ENCODE measurements around the gene DCTN3. TPM values are rescaled to one million over a fixed set of nuclear protein-coding genes. Genes with fewer than 3 reads are reported as not detected.

DCTN3 gene
- total and polyA plus RNA-seq, 9 of the 15 experiments (the other 6 are each of a cell fraction or from before 2014, with no cell fraction given), result 11.0 to 51.0 (median 41.9) TPM

- TF ChIP-seq CLOCK (CRISPR knock-in tag; IDR thresholded peaks at IDR 0.05; ENCODE audit: borderline replicate concordance) (no peak), CUX1 (CRISPR knock-in tag; IDR thresholded peaks at IDR 0.05) (no peak), REST (IDR thresholded peaks at IDR 0.05; ENCODE audit: borderline replicate concordance) (0 out of 2 replicates have a peak, but pooled peaks have one; percentile 2), REST (CRISPR knock-in tag; IDR thresholded peaks at IDR 0.05; ENCODE audit: low read depth) (no peak), ZBTB9 (CRISPR knock-in tag; IDR thresholded peaks at IDR 0.05) (no peak; the same call in 1 of the 2 replicates), MAZ (CRISPR knock-in tag; conservative IDR thresholded peaks at IDR 0.05 in 1 of 2, IDR thresholded peaks at IDR 0.05 in 1 of 2) (peak; percentile 88 to 90)
Measured at GRCh38 chr9:34651876-34652601, 31.7 kb upstream of the DCTN3 start, which contains the start of gene IL11RA (continued).

Measured in K562 (cell line).